ENCODE measurements around the gene RAB1A. TPM values are rescaled to one million over a fixed set of nuclear protein-coding genes. Genes with fewer than 3 reads are reported as not detected.
A peak's percentile ranks its signal among the peaks of the same experiment; 100 is the strongest.
"Not testable (repeated sequence)": the region's sequence is repeated elsewhere in the genome, so short reads cannot be mapped to it uniquely, and the experiment has no call there.

The RAB1A gene
- polyA plus RNA-seq (2013, experiment 1 of 2), result 126 TPM
- 121 TPM for polyA plus RNA-seq (2013, experiment 2 of 2)

- peak; percentile 100 for DNase-seq
- no CpG with 5 or more reads among the region's 76 CpGs for WGBS (ENCODE audit: extremely low coverage, insufficient coverage, low lambda C conversion rate)
Observed at GRCh38 chr2:65129826-65130663, at the start of gene RAB1A. Gene RAB1A (minus strand): TSS chr2:65130106. CDS start chr2:65129915, 191 bp downstream.

DNA sequence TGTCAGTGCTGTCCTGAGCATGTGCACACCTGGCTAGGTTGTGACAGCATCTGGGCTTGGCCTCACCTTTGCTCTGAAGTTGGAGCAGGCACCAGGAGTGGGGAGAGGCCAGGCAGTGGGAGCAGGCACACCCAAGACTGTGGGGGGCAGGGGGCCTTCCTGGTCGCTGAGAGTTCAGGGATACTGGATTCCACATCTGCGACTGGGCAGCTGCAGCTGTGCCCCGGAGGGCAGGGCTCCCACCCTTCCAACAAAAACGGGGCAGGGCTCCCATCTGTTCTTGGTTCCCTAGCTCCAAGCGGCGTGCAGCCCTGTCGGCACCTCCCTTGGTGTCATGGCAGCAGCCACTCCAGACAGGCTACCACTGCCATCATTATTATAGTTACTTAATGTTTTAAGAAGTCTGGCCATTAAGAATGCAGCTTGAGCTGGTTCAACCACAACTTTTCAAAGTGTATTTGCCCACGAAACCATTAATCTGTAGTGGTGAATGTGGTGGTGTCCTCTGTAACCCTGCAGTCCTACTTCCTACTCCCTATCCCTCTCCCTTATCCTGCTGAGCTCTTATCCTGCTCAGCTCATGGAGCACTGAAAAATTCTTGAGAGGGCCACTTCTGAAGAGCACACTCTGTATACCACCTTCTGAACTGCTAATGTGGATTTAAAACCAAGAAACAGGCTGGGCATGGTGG, 48.0 kb upstream of the RAB1A start:
- Histone ChIP-seq H2BK15ac (replicated peaks; ENCODE audit: low read depth) (no peak overlapping the region), H2BK120ac (ENCODE audit: low read depth, low read length) (no peak overlapping the region), H3K27me3 (ENCODE audit: insufficient read depth, low read length, poor library complexity) (no peaks in the 10 kb centered on the region), H3K18ac (ENCODE audit: low read length) (no peak overlapping the region), H4K5ac (ENCODE audit: low read length) (no peak overlapping the region), H3K36me3 (ENCODE audit: control insufficient read depth, insufficient read depth, low read length) (no peaks in the 10 kb centered on the region), H4K8ac (ENCODE audit: low read depth, low read length) (no peak overlapping the region), H3K4me2 (ENCODE audit: low read length) (no peak overlapping the region), H3K4me3 (ENCODE audit: low read length) (no peak overlapping the region), H3K4me1 (ENCODE audit: control insufficient read depth, low read depth, low read length) (no peaks in the 10 kb centered on the region), H3K4ac (ENCODE audit: low read depth, low read length) (no peak overlapping the region), H3K9ac (ENCODE audit: low read length) (no peak overlapping the region), H3K23ac (ENCODE audit: low read length) (no peak overlapping the region), H3K79me2 (ENCODE audit: control insufficient read depth, insufficient read depth, low read length) (no peaks in the 10 kb centered on the region), H3K27ac (ENCODE audit: low read depth, low read length) (no peak overlapping the region), H2BK5ac (ENCODE audit: low read length) (no peak overlapping the region), H3K79me1 (ENCODE audit: low read length) (no peaks in the 10 kb centered on the region), H2AK5ac (ENCODE audit: low read length) (no peak overlapping the region), H3K56ac (ENCODE audit: low read length) (no peak overlapping the region)
- DNase-seq, result no peak
- no CpG with 5 or more reads among the region's 8 CpGs for WGBS (ENCODE audit: extremely low coverage, insufficient coverage, low lambda C conversion rate)

More at GRCh38 chr2:65129826-65130663, at the start of gene RAB1A:
- H4K5ac ChIP-seq (ENCODE audit: low read length), result no peak within 1 kb of the TSS
- peak within 1 kb of the TSS; percentile 94 for H3K4me2 ChIP-seq (ENCODE audit: low read length)
- peaks cover 38% of the 10 kb centered on the region for H3K79me2 ChIP-seq (ENCODE audit: control insufficient read depth, insufficient read depth, low read length)
- peak within 1 kb of the TSS; percentile 82 for H3K18ac ChIP-seq (ENCODE audit: low read length)
- peaks cover 2% of the 10 kb centered on the region for H3K79me1 ChIP-seq (ENCODE audit: low read length)
- no peaks in the 10 kb centered on the region for H3K27me3 ChIP-seq (ENCODE audit: insufficient read depth, low read length, poor library complexity)
- H2BK120ac ChIP-seq (ENCODE audit: low read depth, low read length), result peak within 1 kb of the TSS; percentile 78
- H3K4me1 ChIP-seq (ENCODE audit: control insufficient read depth, low read depth, low read length), result no peaks in the 10 kb centered on the region
- H2BK15ac ChIP-seq (replicated peaks; ENCODE audit: low read depth), result no peak within 1 kb of the TSS
- peak within 1 kb of the TSS; percentile 69 for H2BK5ac ChIP-seq (ENCODE audit: low read length)
- H2AK5ac ChIP-seq (ENCODE audit: low read length), result no peak within 1 kb of the TSS
- H3K4me3 ChIP-seq (ENCODE audit: low read length), result peak within 1 kb of the TSS; percentile 99
- peak within 1 kb of the TSS; percentile 90 for H3K4ac ChIP-seq (ENCODE audit: low read depth, low read length)
- H3K27ac ChIP-seq (ENCODE audit: low read depth, low read length), result peak within 1 kb of the TSS; percentile 92
- no peaks in the 10 kb centered on the region for H3K36me3 ChIP-seq (ENCODE audit: control insufficient read depth, insufficient read depth, low read length)
- peak within 1 kb of the TSS; percentile 54 for H3K23ac ChIP-seq (ENCODE audit: low read length)
- peak within 1 kb of the TSS; percentile 67 for H4K8ac ChIP-seq (ENCODE audit: low read depth, low read length)
- H3K9ac ChIP-seq (ENCODE audit: low read length), result peak within 1 kb of the TSS; percentile 97
- H3K56ac ChIP-seq (ENCODE audit: low read length), result peak within 1 kb of the TSS; percentile 97

DNA sequence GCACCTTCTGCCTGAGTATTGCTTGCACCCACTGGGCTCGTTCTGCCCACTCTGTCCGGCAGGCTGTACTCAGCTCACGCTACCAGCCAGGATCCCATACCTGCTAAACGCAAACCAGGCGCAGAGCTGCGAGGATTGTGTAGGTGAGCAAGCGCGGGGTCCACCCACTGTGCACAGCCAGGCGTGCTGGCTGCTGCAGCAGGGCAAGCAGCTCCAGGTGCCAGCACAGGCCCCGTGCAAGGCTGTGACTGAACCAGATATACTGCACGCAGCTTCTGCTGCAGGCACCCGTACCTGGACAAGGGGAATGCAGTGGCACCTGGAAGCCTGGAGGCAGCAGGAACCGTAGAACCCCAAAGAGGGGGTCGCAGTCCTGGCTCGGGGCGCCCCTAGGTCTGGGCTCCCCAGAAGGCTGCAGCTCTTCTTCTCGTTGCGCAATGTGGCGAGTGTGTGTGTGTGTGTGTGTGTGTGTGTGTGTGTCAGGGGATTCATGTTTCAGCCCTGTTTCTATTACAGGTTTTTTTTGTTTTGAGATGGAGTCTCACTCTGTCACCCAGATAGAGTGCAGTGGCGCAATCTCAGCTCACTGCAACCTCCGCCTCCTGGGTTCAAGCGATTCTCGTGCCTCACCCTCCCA, 46.1 kb upstream of the RAB1A start:
- Histone ChIP-seq H3K9ac (ENCODE audit: low read length) (no peak overlapping the region), H3K56ac (ENCODE audit: low read length) (no peak overlapping the region), H3K36me3 (ENCODE audit: control insufficient read depth, insufficient read depth, low read length) (no peaks in the 10 kb centered on the region), H3K23ac (ENCODE audit: low read length) (no peak overlapping the region), H3K4me1 (ENCODE audit: control insufficient read depth, low read depth, low read length) (no peaks in the 10 kb centered on the region), H3K4me2 (ENCODE audit: low read length) (no peak overlapping the region), H3K27me3 (ENCODE audit: insufficient read depth, low read length, poor library complexity) (no peaks in the 10 kb centered on the region), H2BK5ac (ENCODE audit: low read length) (no peak overlapping the region), H4K8ac (ENCODE audit: low read depth, low read length) (no peak overlapping the region), H3K4me3 (ENCODE audit: low read length) (no peak overlapping the region), H3K79me1 (ENCODE audit: low read length) (no peaks in the 10 kb centered on the region), H2BK15ac (replicated peaks; ENCODE audit: low read depth) (no peak overlapping the region), H4K5ac (ENCODE audit: low read length) (no peak overlapping the region), H2AK5ac (ENCODE audit: low read length) (no peak overlapping the region), H2BK120ac (ENCODE audit: low read depth, low read length) (no peak overlapping the region), H3K79me2 (ENCODE audit: control insufficient read depth, insufficient read depth, low read length) (no peaks in the 10 kb centered on the region), H3K27ac (ENCODE audit: low read depth, low read length) (no peak overlapping the region), H3K18ac (ENCODE audit: low read length) (no peak overlapping the region), H3K4ac (ENCODE audit: low read depth, low read length) (no peak overlapping the region)
- no peak for DNase-seq
- WGBS (ENCODE audit: extremely low coverage, insufficient coverage, low lambda C conversion rate), result no CpG with 5 or more reads among the region's 23 CpGs

GRCh38 chr2:65174031-65174430, 44.1 kb upstream of the RAB1A start:
- H3K56ac ChIP-seq (ENCODE audit: low read length); H2BK15ac ChIP-seq (replicated peaks; ENCODE audit: low read depth); H3K27ac ChIP-seq (ENCODE audit: low read depth, low read length); H3K23ac ChIP-seq (ENCODE audit: low read length); H2AK5ac ChIP-seq (ENCODE audit: low read length); H3K4me2 ChIP-seq (ENCODE audit: low read length); H3K18ac ChIP-seq (ENCODE audit: low read length); H2BK120ac ChIP-seq (ENCODE audit: low read depth, low read length); H2BK5ac ChIP-seq (ENCODE audit: low read length); H4K5ac ChIP-seq (ENCODE audit: low read length); H3K9ac ChIP-seq (ENCODE audit: low read length); H3K79me1 ChIP-seq (ENCODE audit: low read length); H3K79me2 ChIP-seq (ENCODE audit: control insufficient read depth, insufficient read depth, low read length); H4K8ac ChIP-seq (ENCODE audit: low read depth, low read length); H3K4me1 ChIP-seq (ENCODE audit: control insufficient read depth, low read depth, low read length); H3K4ac ChIP-seq (ENCODE audit: low read depth, low read length); H3K4me3 ChIP-seq (ENCODE audit: low read length); DNase-seq; H3K36me3 ChIP-seq (ENCODE audit: control insufficient read depth, insufficient read depth, low read length); H3K27me3 ChIP-seq (ENCODE audit: insufficient read depth, low read length, poor library complexity): not testable (repeated sequence)
- WGBS (ENCODE audit: extremely low coverage, insufficient coverage, low lambda C conversion rate), result no CpG with 5 or more reads among the region's 3 CpGs

- Histone ChIP-seq H3K36me3 (ENCODE audit: control insufficient read depth, insufficient read depth, low read length) (no peaks in the 10 kb centered on the region), H3K27ac (ENCODE audit: low read depth, low read length) (no peak overlapping the region), H3K4me3 (ENCODE audit: low read length) (no peak overlapping the region), H3K23ac (ENCODE audit: low read length) (no peak overlapping the region), H3K4ac (ENCODE audit: low read depth, low read length) (no peak overlapping the region), H3K9ac (ENCODE audit: low read length) (no peak overlapping the region), H2BK15ac (replicated peaks; ENCODE audit: low read depth) (no peak overlapping the region), H3K56ac (ENCODE audit: low read length) (no peak overlapping the region), H4K5ac (ENCODE audit: low read length) (no peak overlapping the region), H3K27me3 (ENCODE audit: insufficient read depth, low read length, poor library complexity) (no peaks in the 10 kb centered on the region), H3K4me2 (ENCODE audit: low read length) (no peak overlapping the region), H2AK5ac (ENCODE audit: low read length) (no peak overlapping the region), H2BK5ac (ENCODE audit: low read length) (no peak overlapping the region), H4K8ac (ENCODE audit: low read depth, low read length) (no peak overlapping the region), H3K79me1 (ENCODE audit: low read length) (no peaks in the 10 kb centered on the region), H2BK120ac (ENCODE audit: low read depth, low read length) (no peak overlapping the region), H3K18ac (ENCODE audit: low read length) (no peak overlapping the region), H3K4me1 (ENCODE audit: control insufficient read depth, low read depth, low read length) (no peaks in the 10 kb centered on the region), H3K79me2 (ENCODE audit: control insufficient read depth, insufficient read depth, low read length) (no peaks in the 10 kb centered on the region)
- no peak for DNase-seq
- WGBS (ENCODE audit: extremely low coverage, insufficient coverage, low lambda C conversion rate), result no CpG with 5 or more reads among the region's 12 CpGs
Observed at GRCh38 chr2:65172994-65173790, 43.3 kb upstream of the RAB1A start.
